Measurements from ENCODE around the gene CDYL. TPM values are rescaled to one million over a fixed set of nuclear protein-coding genes. Genes with fewer than 3 reads are reported as not detected.

CDYL gene
- total and polyA plus RNA-seq, 4 donors, result 3.3 to 25.4 (median 11.0) TPM

- Histone ChIP-seq H3K9ac (ENCODE audit: low read depth in 1 of 2, low read length in 2 of 2) (no peak overlapping the region), H3K9me3 (ENCODE audit: control insufficient read depth in 4 of 4, low read length in 3 of 4) (no peaks in the 10 kb centered on the region), H3K36me3 (ENCODE audit: control insufficient read depth in 4 of 4, insufficient read depth in 3 of 4, low read depth in 1 of 4, low read length in 3 of 4) (no peaks in the 10 kb centered on the region), H3K4me1 (ENCODE audit: control insufficient read depth in 4 of 4, insufficient read depth in 4 of 4, low read length in 3 of 4) (no peaks in the 10 kb centered on the region), H3K4me3 (ENCODE audit: low read depth in 1 of 3, low read length in 3 of 3) (no peak overlapping the region), H3K27ac (ENCODE audit: low read depth in 1 of 2, low read length in 2 of 2) (no peak overlapping the region), H3K27me3 (ENCODE audit: control insufficient read depth in 4 of 4, insufficient read depth in 4 of 4, low read length in 3 of 4) (no peaks in the 10 kb centered on the region)
- no peak for DNase-seq (ENCODE audit: low spot score)
- 60% methylated on average over 9 of the region's 9 CpGs for WGBS
- TF ChIP-seq FOXA1 (IDR thresholded peaks at IDR 0.05) (no peak), FOXA2 (IDR thresholded peaks at IDR 0.05) (no peak), TAF1 (conservative IDR thresholded peaks at IDR 0.05) (no peak), MAX (IDR thresholded peaks at IDR 0.05) (no peak), ZBTB33 (IDR thresholded peaks at IDR 0.05) (no peak), RXRA (IDR thresholded peaks at IDR 0.05) (no peak), ATF3 (IDR thresholded peaks at IDR 0.05) (no peak), CTCF (IDR thresholded peaks at IDR 0.05; ENCODE audit: low read depth, low read length, missing input control) (no peak), HNF4A (conservative IDR thresholded peaks at IDR 0.05) (no peak), JUND (IDR thresholded peaks at IDR 0.05) (no peak), SP1 (IDR thresholded peaks at IDR 0.05) (no peak), YY1 (IDR thresholded peaks at IDR 0.05) (no peak), HNF4G (IDR thresholded peaks at IDR 0.05) (no peak), RAD21 (IDR thresholded peaks at IDR 0.05) (no peak), EGR1 (IDR thresholded peaks at IDR 0.05; ENCODE audit: low read depth in 2 of 2) (no peak), GABPA (IDR thresholded peaks at IDR 0.05 in 1 of 2, conservative IDR thresholded peaks at IDR 0.05 in 1 of 2) (no peak), REST (IDR thresholded peaks at IDR 0.05) (no peak), NR2F2 (IDR thresholded peaks at IDR 0.05) (no peak)
These were observed 194.7 kb downstream of the CDYL start for GRCh38 chr6:4970739-4971395.

Data from liver (tissue), 9 donors.